HG03354 (cell line): ENCODE measurements around the gene STARD3.

ENCODE experiments used
- ATAC-seq: cut with Tn5 transposase; IDR thresholded peaks from one replicate; pipeline ENCODE4 v1.9.1; 2021; ENCODE audit warnings: mild to moderate bottlenecking; ENCODE audit not compliant: unreplicated experiment, poor library complexity, severe bottlenecking

The STARD3 gene

DNA sequence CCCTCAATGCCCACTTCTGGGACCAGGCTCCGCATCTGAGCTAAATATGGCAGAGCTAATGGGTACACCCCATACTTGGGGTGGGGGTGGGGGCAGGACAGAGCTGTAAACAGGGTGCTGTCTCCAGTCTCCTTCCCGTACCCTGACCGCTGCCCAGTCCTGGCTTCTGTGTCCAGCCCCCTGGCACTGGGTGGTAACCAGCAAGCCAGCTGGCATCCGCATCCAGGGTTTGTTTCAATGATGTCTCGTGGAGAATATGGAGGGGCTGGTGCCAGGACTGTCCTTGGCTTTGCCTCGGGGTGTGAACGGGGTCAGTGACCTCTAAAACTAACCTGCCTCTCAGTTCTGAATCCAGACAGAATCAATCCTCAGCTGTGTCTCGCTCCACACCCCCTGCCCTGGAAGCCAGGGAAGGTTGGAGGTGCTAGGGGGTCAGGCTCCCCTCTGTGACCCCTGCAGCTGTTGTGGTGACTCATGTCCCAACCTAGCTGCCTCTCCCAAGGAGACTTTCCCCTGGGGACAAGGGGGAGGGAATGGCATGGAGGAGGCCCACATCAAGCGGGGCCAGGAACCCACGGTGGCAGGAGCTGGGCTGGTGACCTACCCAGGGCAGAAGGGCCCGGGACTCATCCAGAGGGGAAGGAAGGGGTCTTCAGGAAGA is 29.8 kb downstream of the STARD3 start:
- ATAC-seq = no peak

GRCh38 chr17:39667262-39667944 is 30.5 kb downstream of the STARD3 start:
- no peak for ATAC-seq

DNA sequence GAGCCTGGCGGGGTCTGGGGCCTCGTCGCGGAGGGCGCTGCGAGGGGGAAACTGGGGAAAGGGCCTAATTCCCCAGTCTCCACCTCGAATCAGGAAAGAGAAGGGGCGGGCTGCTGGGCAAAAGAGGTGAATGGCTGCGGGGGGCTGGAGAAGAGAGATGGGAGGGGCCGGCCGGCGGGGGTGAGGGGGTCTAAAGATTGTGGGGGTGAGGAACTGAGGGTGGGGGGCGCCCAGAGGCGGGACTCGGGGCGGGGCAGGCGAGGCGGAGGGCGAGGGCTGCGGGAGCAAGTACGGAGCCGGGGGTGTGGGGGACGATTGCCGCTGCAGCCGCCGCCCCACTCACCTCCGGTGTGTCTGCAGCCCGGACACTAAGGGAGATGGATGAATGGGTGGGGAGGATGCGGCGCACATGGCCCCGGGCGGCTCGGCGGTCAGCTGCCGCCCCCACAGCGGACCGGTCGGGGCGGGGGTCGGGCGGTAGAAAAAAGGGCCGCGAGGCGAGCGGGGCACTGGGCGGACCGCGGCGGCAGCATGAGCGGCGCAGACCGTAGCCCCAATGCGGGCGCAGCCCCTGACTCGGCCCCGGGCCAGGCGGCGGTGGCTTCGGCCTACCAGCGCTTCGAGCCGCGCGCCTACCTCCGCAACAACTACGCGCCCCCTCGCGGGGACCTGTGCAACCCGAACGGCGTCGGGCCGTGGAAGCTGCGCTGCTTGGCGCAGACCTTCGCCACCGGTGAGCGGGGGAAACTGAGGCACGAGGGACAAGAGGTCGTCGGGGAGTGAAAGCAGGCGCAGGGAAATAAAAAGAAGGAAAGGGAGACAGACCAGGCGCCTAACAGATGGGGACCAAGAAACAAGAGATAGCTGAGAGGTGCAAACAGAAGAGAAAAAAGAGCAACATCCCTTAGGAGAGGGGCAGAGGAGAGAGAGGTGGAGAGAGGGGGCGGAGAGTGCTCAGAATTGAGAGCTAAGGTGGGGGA is 31.3 kb downstream of the STARD3 start, which contains the start of gene PNMT:
TSS of gene PNMT (plus strand) at position 509 of the 980 bp plus-strand sequence. CDS start at position 532, 23 bp downstream.
- no peak for ATAC-seq

DNA sequence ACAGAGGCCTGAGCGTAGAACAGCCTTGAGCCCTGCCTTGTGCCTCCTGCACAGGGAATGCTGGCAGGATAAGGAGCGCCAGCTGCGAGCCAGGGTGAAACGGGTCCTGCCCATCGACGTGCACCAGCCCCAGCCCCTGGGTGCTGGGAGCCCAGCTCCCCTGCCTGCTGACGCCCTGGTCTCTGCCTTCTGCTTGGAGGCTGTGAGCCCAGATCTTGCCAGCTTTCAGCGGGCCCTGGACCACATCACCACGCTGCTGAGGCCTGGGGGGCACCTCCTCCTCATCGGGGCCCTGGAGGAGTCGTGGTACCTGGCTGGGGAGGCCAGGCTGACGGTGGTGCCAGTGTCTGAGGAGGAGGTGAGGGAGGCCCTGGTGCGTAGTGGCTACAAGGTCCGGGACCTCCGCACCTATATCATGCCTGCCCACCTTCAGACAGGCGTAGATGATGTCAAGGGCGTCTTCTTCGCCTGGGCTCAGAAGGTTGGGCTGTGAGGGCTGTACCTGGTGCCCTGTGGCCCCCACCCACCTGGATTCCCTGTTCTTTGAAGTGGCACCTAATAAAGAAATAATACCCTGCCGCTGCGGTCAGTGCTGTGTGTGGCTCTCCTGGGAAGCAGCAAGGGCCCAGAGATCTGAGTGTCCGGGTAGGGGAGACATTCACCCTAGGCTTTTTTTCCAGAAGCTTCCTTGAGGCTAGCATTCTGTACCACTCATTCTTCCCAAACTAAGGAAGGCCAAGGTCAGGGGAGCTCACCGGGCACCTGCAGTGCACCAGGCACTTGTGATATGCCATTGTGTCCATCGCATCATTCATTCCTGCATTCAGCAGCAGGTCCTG is 33.2 kb downstream of the STARD3 start:
- ATAC-seq = no peak

DNA sequence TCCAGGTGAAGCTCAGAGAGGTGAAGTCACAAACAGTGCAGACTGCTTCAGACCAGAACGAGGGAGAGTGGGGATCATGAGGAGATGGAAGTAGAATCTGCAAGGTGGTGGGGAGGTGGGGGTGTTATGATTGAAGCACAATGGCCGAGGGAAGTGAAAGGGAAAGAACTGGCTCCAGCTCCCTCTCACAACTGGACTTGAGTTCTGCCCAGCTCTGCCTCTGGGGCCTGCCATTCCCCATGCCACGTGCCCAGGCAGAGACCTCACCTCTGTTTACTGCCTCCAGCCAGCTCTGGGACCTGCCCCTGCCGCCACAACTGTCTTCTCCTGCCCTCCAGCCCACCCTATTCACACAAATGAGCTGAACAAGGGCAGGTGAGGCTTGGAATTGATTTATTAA is 33.8 kb downstream of the STARD3 start:
- ATAC-seq = no peak

DNA sequence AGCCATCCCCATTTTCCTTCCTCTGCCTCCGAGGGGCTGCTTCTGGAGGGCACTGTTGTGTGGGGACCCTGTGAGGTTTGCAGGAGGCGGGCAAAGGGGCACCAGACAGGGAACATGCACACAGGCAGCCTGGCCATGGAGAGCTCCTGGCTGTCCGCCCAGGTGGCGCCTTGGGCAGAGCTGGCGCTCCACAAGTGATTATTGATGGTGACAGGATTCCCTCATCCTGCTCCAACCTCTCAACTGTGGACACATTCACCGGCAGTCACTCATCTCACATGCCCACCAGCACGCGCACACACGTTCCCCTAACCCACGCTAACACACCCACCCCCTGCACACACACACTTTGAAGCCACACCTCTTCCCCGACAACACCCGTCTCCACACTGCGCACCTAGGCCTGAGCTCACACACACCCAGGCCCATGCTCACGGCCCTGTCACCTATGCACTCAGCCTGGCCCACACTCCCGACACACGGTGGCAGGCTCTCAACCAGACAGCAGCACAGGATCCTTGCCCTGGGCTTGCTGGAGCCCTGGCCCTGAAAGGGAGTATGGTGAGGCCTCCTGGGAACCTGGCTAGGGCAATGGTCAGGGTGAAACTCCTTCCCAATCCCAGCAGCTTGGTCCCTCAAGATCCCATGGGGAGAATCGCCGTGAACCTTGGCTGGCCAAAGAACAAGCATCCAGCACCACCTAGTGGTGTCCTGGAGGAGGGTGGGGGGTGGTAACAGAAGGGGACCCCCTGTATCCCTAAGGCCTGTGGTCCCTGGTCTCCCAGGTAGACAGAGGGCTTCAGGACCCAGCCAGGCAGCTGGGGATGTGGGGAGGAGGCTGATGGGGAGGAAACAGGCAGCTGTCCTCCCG is 34.9 kb downstream of the STARD3 start:
- ATAC-seq = no peak

DNA sequence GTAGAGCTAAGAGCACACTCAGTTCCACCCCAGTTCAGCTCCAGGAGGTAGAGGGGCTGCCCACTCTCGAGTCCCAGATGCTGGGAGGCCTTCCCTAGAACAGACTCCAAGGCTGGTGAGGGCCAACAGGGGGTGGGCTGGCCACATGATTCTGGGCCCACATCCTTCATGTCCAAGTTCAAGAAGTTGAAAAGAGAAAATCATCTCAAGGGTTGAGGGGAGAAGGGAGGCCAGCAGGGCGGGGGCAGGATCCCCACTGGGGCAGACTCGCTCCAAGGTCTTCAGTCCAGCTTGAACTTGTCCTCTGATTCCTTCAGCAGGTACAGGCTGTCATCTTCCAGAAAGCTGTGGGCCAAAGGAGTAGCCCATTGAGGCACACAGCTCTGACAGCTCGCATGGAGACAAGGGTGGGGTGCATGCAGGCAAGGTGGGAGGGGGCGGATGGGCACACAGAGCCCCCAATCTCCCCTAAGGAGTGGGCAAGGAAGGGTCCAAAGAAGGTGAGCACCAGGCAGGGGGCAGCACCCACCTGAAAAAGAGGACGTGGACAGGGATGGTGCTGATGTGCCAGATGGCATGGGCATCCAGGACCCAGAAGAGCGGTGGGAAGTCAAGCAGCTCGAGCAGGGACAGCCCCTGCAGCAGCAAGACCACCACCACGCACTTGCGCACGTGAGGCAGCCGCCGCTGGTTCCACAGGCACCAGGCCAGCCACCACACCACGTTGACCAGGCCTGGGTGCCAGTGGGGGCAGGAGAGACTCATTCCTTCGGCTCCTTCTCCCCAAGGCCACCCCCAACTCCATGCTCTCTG is 35.8 kb downstream of the STARD3 start:
- ATAC-seq = no peak

GRCh38 chr17:39673335-39674081 is 36.6 kb downstream of the STARD3 start:
- no peak for ATAC-seq

DNA sequence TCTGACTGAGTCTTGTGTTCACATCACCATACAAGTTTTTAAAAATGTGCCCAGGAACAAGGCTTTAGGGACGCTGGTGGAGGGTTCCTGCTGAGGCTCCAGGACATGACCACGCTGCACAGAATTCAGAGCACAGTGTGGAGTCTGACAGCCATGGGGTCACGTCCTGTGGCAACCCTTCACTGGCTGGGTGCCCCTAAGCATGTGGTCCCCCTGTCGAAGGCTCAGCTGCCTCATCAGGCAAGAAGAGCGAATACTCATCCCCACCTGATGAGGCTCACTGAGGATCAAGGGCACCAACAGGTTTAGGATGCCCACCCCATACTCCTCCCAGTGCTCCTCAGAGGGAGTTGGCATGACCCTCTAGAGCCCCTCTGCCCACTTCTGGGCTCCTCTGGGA is 37.2 kb downstream of the STARD3 start:
- no peak for ATAC-seq

DNA sequence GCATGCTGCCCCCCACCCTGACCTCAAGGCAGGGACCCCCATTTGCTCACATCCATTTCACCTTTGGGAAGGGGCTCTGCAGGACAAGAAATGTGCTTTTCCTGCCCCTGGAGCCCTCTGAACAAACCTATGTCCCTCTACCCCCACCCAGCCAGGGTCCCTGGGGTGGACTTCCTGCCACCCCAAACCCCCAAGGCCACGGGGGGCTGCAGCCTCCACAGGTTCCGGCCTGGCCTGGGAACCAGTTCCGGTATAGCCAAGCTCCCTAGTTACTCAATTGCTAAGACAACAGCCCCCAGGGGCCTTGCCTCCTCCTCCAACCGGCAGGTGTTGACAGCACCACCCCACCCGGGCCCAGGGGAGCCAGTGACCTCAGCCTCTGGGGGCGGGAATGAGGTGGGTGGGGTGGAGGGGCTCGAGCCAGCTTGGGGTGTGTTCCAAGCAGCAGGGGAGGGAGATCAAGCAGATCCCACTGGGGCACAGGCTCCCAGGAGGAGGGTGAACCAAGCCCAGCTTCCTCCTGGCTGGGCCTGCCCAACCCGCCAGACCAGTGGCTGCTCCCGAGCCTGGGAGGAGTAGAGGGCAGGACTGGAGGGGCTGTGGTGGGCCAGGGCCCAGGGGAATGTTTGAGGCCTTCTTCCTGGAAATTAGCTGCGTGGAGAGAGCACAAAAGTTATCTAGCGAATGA is 37.9 kb downstream of the STARD3 start:
- no peak for ATAC-seq

- ATAC-seq = no peak
Observed at GRCh38 chr17:39675390-39676082, 38.6 kb downstream of the STARD3 start.

DNA sequence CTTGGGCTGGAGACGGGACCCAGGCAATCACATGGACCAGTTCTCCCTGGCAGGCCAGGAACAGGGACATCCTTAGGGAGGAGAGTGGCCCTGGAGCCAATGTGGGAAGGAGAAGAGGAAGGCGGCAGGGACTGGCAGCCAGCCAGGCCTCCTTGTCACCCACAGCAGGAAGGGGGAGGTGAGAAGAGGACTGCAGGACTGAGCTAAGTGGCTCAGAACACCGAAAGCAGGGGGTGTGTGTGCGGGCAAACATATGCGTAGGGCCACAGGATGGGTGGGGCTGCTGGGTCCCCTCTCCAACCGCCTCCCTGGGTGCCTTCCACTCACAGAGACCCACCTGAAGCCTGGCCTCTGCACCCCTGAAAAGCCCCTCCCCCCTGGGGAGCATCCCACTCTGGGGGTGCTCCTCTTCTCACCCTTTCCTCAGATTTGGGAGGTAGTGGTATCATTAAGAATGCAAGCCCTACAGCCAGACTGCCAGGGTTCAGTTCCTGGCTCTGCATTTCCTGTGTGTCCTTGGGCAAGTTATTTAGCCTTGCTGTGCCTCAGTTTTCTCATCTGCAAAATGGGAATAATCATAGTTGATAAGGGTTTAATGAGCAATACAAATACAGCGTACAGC is 39.4 kb downstream of the STARD3 start:
- peak; percentile 44 for ATAC-seq

GRCh38 chr17:39677072-39677471 is 40.1 kb downstream of the STARD3 start:
- ATAC-seq = no peak

GRCh38 chr17:39677542-39678339 is 40.8 kb downstream of the STARD3 start:
- no peak for ATAC-seq
